ES-I3 (cell line): ENCODE data around the gene PRDM10.

Experiments used
- H3K36me3 ChIP-seq: 2 replicates; pipeline ENCODE4 v1.6.1; 2013; ENCODE audit warnings: mild to moderate bottlenecking, low read length, control low read depth, moderate library complexity; ENCODE audit not compliant: insufficient read depth
- H3K4me1 ChIP-seq: 2 replicates; pipeline ENCODE4 v1.6.1; 2013; ENCODE audit warnings: mild to moderate bottlenecking, control low read depth, low read length; ENCODE audit not compliant: insufficient read depth
- H3K9ac ChIP-seq: 2 replicates; pipeline ENCODE4 v1.6.1; 2013; ENCODE audit warnings: low read depth, mild to moderate bottlenecking, low read length, moderate library complexity
- H3K9me3 ChIP-seq: 2 replicates; pipeline ENCODE4 v1.6.1; 2013; ENCODE audit warnings: mild to moderate bottlenecking, low read length, moderate library complexity; ENCODE audit not compliant: control insufficient read depth, insufficient read depth

Gene PRDM10, protein sequence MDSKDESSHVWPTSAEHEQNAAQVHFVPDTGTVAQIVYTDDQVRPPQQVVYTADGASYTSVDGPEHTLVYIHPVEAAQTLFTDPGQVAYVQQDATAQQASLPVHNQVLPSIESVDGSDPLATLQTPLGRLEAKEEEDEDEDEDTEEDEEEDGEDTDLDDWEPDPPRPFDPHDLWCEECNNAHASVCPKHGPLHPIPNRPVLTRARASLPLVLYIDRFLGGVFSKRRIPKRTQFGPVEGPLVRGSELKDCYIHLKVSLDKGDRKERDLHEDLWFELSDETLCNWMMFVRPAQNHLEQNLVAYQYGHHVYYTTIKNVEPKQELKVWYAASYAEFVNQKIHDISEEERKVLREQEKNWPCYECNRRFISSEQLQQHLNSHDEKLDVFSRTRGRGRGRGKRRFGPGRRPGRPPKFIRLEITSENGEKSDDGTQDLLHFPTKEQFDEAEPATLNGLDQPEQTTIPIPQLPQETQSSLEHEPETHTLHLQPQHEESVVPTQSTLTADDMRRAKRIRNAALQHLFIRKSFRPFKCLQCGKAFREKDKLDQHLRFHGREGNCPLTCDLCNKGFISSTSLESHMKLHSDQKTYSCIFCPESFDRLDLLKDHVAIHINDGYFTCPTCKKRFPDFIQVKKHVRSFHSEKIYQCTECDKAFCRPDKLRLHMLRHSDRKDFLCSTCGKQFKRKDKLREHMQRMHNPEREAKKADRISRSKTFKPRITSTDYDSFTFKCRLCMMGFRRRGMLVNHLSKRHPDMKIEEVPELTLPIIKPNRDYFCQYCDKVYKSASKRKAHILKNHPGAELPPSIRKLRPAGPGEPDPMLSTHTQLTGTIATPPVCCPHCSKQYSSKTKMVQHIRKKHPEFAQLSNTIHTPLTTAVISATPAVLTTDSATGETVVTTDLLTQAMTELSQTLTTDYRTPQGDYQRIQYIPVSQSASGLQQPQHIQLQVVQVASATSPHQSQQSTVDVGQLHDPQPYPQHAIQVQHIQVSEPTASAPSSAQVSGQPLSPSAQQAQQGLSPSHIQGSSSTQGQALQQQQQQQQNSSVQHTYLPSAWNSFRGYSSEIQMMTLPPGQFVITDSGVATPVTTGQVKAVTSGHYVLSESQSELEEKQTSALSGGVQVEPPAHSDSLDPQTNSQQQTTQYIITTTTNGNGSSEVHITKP

DNA sequence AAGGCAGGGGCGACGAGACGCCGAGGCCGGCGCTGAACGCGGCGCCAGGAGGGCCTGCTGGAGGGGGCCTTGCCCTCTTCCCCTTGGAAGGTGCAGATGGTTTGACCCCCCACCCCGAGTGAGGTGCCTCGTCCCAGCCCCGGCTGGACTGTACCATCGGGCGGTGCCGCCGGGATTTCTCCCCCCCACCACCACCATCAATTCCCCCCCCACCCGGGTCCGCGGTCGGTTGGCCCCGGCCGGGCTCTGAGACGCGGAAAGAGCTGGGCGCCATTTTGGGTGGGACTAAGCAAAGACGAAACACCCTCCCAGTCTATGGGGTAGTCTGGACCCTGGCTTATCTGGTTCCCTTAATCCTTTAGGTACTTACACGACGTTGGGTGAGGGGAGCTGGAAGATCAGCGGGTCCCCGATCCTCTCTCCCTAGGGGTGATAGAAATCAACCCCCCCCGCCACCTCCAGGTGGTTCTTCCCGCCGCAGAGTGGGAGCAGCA lies at the start of gene PRDM10:
PRDM10 (minus strand) TSS at position 484 of the 494 bp plus-strand sequence. CDS start 41,871 bp downstream, outside the sequence.
- Histone ChIP-seq H3K4me1 (no peaks in the 10 kb centered on the region), H3K9ac (peak within 1 kb of the TSS; percentile 99), H3K36me3 (no peaks in the 10 kb centered on the region), H3K9me3 (no peaks in the 10 kb centered on the region)

DNA sequence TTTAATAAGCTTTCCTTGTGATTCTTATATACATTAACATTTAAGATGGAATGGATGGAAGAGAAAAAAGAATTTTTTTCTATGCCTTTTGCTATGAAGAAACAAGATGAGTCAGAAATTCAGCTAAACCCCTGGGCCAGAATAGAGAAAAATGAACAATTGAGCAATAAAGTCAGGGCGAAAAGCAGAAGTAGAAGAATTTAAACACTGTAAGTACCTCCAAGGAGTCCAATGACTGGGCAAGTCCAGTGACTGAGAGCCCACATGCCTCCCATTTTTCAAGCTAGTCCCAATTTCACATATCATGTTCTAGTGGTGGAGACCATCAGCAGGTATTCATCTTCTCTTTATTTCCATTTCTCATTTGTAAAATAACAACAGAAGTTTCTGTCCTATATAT lies 48.4 kb upstream of the PRDM10 start:
- Histone ChIP-seq H3K4me1 (no peaks in the 10 kb centered on the region), H3K9me3 (no peaks in the 10 kb centered on the region), H3K36me3 (no peaks in the 10 kb centered on the region), H3K9ac (no peak overlapping the region)

DNA sequence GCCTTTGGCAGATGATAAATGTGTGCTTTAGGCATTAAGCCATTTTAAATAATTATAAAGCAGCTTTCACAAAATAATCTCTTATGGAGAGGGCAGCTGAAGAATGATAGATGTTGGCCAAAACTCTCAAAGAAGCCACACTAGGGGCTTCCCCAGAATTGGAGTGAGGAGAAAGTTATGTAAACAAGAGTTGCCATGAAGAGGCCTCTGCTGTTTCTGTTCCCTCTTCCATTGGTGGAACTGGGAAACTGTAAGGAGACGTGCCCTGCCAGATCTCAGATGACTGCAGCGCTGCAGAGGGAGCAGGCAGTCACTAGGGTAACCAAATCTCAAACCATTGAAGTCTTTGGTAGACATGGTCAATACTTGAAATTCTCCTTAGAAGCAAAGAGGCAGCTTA lies 47.6 kb upstream of the PRDM10 start:
- Histone ChIP-seq H3K9ac (no peak overlapping the region), H3K9me3 (no peaks in the 10 kb centered on the region), H3K36me3 (no peaks in the 10 kb centered on the region), H3K4me1 (no peaks in the 10 kb centered on the region)

DNA sequence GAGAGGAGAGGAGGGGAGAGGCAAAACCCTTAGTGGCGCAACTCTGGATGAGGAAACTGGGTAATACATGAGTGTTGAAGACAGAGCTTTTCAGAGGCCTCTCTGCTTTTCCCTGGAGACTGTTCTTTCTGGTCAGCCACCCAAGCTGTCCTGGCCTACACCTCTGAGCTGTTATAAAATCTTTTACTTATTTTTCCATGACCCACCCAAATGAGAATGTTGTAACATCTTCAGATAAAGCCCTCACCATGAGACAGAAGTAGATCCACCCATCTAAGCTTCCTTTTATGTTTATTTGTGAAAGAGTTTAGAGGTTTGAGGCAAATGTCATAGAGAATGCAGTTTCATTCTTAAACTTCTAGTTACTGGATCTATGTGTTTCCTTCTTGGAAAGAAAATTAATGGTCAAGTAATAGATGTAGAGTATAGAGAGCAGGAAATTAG lies 46.7 kb upstream of the PRDM10 start:
- H3K36me3 ChIP-seq: no peaks in the 10 kb centered on the region
- H3K4me1 ChIP-seq: no peaks in the 10 kb centered on the region
- H3K9ac ChIP-seq: no peak overlapping the region
- no peaks in the 10 kb centered on the region for H3K9me3 ChIP-seq

DNA sequence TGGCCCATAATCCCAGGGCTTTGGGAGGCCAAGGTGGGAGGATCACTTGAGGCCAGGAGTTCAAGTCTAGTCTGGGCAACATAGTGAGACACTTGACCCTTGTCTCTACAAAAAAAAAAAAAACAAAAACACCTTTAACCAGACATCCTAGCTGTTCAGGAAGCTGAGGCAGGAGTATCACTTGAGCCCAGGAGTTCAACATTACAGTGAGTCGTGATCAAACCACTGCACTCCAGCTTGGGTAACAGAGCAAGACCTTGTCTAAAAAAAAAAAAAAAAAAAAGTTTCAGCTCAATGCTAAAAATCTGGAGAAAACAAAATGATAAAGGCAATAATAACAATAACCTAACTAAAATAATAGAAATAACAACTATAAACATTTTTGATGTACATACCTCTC lies 44.5 kb upstream of the PRDM10 start:
- H3K36me3 ChIP-seq: no peaks in the 10 kb centered on the region
- no peak overlapping the region for H3K9ac ChIP-seq
- no peaks in the 10 kb centered on the region for H3K4me1 ChIP-seq
- no peaks in the 10 kb centered on the region for H3K9me3 ChIP-seq

DNA sequence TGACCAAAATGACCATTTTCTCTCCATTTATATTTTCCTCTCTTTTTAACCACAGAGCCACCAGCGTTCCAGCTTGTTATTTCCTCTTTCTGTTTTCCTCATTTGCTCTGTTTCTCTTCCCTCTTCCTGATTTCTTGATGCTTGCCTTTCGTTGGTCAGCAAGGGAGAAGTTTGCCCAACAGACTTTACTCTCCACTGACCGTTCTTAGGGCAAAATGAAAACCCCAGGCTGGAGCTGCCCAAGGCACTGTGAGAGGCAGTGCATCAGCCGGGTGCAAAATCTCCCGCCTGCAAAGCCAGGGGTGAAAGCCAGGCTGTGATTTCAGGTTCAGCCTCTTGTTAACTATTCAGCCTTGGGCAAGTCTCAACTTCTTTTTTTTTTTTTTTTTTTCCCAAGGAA lies 40.9 kb upstream of the PRDM10 start:
- Histone ChIP-seq H3K9me3 (no peaks in the 10 kb centered on the region), H3K36me3 (no peaks in the 10 kb centered on the region), H3K4me1 (peaks cover 1% of the 10 kb centered on the region; the same call in 1 of the 2 replicates), H3K9ac (no peak overlapping the region)

DNA sequence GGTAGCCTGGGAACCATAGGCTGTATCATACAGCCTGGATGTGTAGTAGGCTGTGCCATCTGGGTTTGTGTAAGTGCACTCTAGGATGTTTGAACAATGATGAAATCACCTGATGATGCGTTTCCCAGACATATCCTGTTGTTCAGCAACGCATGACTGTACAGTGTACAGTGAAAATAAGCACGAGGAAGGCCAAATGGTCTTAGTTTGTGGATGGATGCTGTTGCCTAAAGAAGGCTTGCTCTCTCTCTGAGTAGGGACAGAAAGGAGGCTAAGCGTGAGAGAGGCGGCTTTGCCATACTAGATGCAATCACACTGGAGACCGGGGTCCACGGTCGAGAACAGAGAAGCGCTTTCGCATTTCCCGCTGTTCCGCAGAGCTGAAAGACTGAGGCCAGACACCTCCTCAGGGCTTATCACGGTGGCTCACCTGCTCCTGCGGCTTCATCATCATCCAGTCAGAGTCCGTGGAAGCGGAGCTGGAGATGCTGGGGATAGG lies 39.5 kb upstream of the PRDM10 start:
- H3K9me3 ChIP-seq: no peaks in the 10 kb centered on the region
- no peak overlapping the region for H3K9ac ChIP-seq
- H3K36me3 ChIP-seq: no peaks in the 10 kb centered on the region
- peaks cover 13% of the 10 kb centered on the region; the same call in 1 of the 2 replicates for H3K4me1 ChIP-seq

DNA sequence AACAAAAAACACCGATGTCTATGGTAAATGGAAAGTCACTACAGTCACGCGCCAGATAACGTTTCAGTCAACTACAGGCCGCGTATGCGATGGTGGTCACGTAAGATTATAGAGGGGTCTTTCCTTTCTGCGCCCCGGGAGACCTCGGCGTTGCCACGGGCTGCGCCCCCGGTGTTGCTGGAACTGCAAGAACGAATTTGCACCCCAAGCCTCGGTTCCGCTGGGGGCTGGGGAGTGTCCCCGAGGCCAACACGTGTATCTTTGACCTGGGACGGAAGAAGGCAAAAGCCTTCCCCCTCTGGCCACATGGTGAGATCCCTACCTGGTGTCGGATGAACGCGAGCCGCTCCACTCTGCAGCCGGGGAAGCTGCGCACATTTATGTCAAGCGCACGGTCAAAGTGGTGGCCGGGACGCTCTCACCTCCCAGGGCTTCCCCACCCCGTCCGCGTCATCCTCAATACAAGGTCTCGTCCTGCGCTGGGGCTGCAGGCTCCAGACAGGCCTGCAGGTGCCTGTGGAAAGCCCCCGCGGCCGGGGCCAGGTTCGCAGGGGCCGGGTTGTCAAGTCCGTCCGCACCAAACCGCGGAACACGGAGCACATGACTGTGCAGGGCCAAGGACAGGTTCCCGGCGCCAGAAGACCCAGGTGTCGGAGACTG lies 37.8 kb upstream of the PRDM10 start:
- no peaks in the 10 kb centered on the region for H3K9me3 ChIP-seq

DNA sequence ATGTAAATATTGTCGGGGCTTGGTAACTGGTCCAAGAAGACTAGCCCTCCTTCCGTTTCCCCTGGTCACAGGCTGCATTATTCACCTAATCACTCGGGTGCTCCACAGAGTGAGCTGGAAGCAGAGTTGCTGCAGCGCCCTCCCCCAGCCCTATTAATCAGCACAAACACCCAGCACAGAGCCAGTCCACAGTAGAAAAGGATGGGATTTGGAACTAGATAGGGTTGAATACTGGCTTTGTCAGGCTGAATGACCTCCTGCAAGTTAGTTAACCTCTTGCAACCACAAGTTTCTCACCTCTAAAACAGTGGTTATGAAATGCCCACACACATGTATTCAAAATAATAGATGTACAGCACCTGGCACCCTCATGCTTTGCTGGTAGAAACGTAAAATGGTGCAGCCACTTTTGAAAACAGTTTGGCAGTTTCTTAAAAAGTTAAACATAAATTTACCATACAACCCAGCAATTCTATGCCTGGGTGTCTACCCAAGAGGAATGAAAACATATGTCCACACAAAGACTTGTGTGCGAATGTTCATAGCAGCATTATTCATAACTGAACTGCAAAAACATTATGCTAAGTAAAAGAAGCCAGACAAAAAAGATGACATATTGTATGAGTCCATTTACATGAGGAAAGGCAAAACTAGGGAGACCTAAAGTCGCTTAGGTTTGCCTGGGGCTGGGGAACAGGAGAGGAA lies 35.4 kb upstream of the PRDM10 start:
- H3K4me1 ChIP-seq: peaks cover 16% of the 10 kb centered on the region; the same call in 1 of the 2 replicates
- no peak overlapping the region for H3K9ac ChIP-seq

More for the DNA sequence above, 37.8 kb upstream of the PRDM10 start:
- Histone ChIP-seq H3K9ac (no peak overlapping the region), H3K4me1 (peaks cover 16% of the 10 kb centered on the region; the same call in 1 of the 2 replicates), H3K36me3 (no peaks in the 10 kb centered on the region)

DNA sequence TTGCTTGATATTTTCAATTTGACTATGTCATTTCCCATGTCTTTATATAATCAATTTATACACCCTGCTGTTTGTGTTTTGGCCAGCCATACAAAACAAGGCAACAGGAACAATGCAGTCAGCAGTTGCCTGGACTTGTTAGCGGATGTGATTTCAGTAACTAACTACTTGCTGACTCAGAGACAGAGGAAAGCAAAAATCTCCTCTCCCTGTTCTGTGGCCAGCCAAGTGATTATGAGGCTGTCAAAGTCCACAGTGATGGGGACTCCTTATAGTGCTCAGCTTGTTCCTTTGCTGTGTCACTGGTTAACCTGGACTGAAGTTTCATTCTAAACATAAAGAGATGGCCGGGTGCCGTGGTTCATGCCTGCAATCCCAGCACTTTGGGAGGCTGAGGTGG lies 34.4 kb upstream of the PRDM10 start:
- Histone ChIP-seq H3K9ac (no peak overlapping the region), H3K4me1 (peaks cover 18% of the 10 kb centered on the region), H3K9me3 (no peaks in the 10 kb centered on the region), H3K36me3 (no peaks in the 10 kb centered on the region)

More for the DNA sequence above, 35.4 kb upstream of the PRDM10 start:
- H3K9me3 ChIP-seq: no peaks in the 10 kb centered on the region
- no peaks in the 10 kb centered on the region for H3K36me3 ChIP-seq

DNA sequence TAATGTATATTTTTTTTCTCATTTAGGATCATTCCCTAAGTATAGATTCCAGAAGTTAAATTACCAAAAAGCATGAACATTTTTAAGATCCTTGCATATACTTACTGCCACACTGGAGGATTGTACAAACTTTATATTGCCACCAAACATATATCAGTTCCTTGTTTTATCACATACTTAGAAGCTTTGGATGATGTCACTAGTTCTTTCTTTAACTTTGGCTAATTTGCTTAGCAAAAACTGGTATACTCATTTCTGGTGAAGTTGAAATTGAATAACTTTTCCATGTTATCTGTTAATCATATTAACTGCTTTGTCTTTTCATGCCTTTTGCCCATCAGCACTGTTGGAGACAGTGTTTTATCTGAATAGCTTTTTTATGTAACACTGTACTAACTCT lies 31.6 kb upstream of the PRDM10 start:
- H3K4me1 ChIP-seq: peaks cover 21% of the 10 kb centered on the region
- no peaks in the 10 kb centered on the region for H3K36me3 ChIP-seq
- H3K9me3 ChIP-seq: no peaks in the 10 kb centered on the region
- H3K9ac ChIP-seq: no peak overlapping the region

DNA sequence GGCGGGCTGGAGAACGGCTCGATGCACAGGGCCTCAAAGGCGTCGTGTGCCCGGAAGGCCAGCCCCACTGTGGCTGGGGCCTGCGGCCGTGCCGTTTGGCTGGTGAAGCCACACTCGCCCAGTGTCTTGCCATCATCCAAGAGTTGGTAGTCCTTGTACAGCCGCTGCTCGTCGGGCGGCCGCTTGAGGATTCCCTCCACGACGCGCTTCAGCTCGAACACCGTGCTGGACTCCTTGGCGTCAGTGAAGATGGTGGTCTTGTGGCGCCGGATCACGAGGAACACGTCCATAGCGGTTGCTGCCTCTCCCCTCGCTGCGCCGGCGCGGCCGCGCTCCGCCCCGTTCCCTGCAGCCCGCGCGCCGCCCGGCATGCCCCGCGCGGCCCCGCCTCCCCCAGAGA lies 30.3 kb upstream of the PRDM10 start:
- H3K4me1 ChIP-seq: peaks cover 13% of the 10 kb centered on the region

DNA sequence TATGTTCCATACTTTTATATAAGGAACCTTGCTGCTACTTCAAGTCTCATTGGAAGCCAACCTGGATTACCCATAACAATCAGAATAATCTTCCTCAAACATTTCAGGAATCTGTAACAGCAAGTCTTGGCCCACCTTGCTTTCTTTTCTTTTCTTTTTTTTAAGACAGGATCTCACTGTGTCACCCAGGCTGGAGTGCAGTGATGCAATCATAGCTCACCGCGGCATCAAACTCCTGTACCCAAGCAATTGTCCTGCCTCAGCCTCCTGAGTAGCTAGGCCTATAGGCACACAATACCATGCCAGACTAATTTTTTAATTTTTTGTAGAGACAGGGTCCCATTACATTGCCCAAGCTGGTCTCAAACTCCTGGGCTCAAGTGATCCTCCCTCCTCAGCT lies 29.3 kb upstream of the PRDM10 start:
- Histone ChIP-seq H3K9me3 (no peaks in the 10 kb centered on the region), H3K36me3 (no peaks in the 10 kb centered on the region), H3K9ac (no peak overlapping the region), H3K4me1 (peaks cover 6% of the 10 kb centered on the region)

More for the DNA sequence above, 30.3 kb upstream of the PRDM10 start:
- H3K9me3 ChIP-seq: no peaks in the 10 kb centered on the region
- no peaks in the 10 kb centered on the region for H3K36me3 ChIP-seq
- H3K9ac ChIP-seq: no peak overlapping the region
